Embryonic facial prominence (tissue), 1 donor: ENCODE data around the gene RECQL.

Source experiments
- DNase-seq: peaks from one replicate; pipeline ENCODE4 v3.0.0-alpha.2; 2016; ENCODE audit errors: extremely low spot score

The RECQL gene

GRCh38 chr12:21501258-21502163, at the start of gene RECQL, which contains the start of gene GOLT1B:
RECQL (minus strand) TSS chr12:21501635; CDS start chr12:21499570, 2,065 bp downstream.
GOLT1B (plus strand) TSS chr12:21501789; CDS start chr12:21501924, 135 bp downstream.
- DNase-seq = peak; percentile 98

- DNase-seq = no peak
These were observed 46.0 kb upstream of the RECQL start for GRCh38 chr12:21547437-21547836.

GRCh38 chr12:21546716-21547115, 45.3 kb upstream of the RECQL start:
- DNase-seq = no peak

- DNase-seq = no peak
These were observed 44.1 kb upstream of the RECQL start for GRCh38 chr12:21545557-21545956.

- DNase-seq = no peak
These were observed 41.7 kb upstream of the RECQL start for GRCh38 chr12:21543151-21543550.

- no peak for DNase-seq
These were observed 41.0 kb upstream of the RECQL start for GRCh38 chr12:21542403-21542802.

- DNase-seq = no peak
These were observed 40.3 kb upstream of the RECQL start for GRCh38 chr12:21541773-21542172.

- no peak for DNase-seq
These were observed 38.4 kb upstream of the RECQL start for GRCh38 chr12:21539797-21540196.

GRCh38 chr12:21538061-21538653, 36.7 kb upstream of the RECQL start:
- no peak for DNase-seq

GRCh38 chr12:21529456-21529855, 28.0 kb upstream of the RECQL start:
- no peak for DNase-seq

- no peak for DNase-seq
These were observed 27.5 kb upstream of the RECQL start for GRCh38 chr12:21528953-21529352.

- DNase-seq = peak; percentile 8
These were observed 26.2 kb upstream of the RECQL start for GRCh38 chr12:21527451-21528180.

- DNase-seq = no peak
These were observed 25.4 kb upstream of the RECQL start for GRCh38 chr12:21526721-21527345.

GRCh38 chr12:21526053-21526452, 24.6 kb upstream of the RECQL start, which contains the start of gene SPX:
SPX (plus strand) TSS chr12:21526296; CDS start chr12:21526473, 177 bp downstream.
- DNase-seq = no peak

GRCh38 chr12:21523148-21523547, 21.7 kb upstream of the RECQL start:
- no peak for DNase-seq

- DNase-seq = no peak
These were observed 20.1 kb upstream of the RECQL start for GRCh38 chr12:21521541-21521940.

- DNase-seq = no peak
These were observed 17.0 kb upstream of the RECQL start for GRCh38 chr12:21518451-21518850.

GRCh38 chr12:21516281-21516680, 14.8 kb upstream of the RECQL start:
- DNase-seq = no peak

GRCh38 chr12:21509768-21510167, 8.3 kb upstream of the RECQL start:
- no peak for DNase-seq

- no peak for DNase-seq
These were observed 6.4 kb upstream of the RECQL start for GRCh38 chr12:21507849-21508248.

GRCh38 chr12:21505888-21506287, 4.5 kb upstream of the RECQL start:
- no peak for DNase-seq

GRCh38 chr12:21502872-21503271, 1.4 kb upstream of the RECQL start:
- DNase-seq = no peak
